Astrocyte of the spinal cord (primary cell): Measurements from ENCODE around the gene MCCC1.

Experiments used
- DNase-seq: peaks from one replicate; pipeline ENCODE4 v3.0.0; 2011; ENCODE audit warnings: low read depth, low spot score
- H3K4me3 ChIP-seq: 2 replicates; pipeline ENCODE4 v1.5.1; 2011; ENCODE audit warnings: low read depth, mild to moderate bottlenecking, low read length, moderate library complexity
- CTCF ChIP-seq: IDR thresholded peaks from 2 replicates; pipeline ENCODE4 v1.5.1; 2012; ENCODE audit warnings: low read depth, mild to moderate bottlenecking, low read length, inconsistent platforms
- in situ Hi-C: cut with HindIII; loops from 2 replicates; pipeline ENCODE4 v1.10.0; 2017; ENCODE audit warnings: low sequenced_read_pairs

The MCCC1 gene

GRCh38 chr3:183131735-183132134 is 32.4 kb upstream of the MCCC1 start:
- DNase-seq, result peak; percentile 49
- no peak for TF ChIP-seq CTCF
- no peak overlapping the region for H3K4me3 ChIP-seq
- in situ Hi-C loops, result no loop called here

- H3K4me3 ChIP-seq, result no peak overlapping the region
- no peak for TF ChIP-seq CTCF
- no peak for DNase-seq
- in situ Hi-C loops, result no loop called here
Measured at GRCh38 chr3:183131186-183131725, 32.0 kb upstream of the MCCC1 start.

- in situ Hi-C loops, result no loop called here
- peak; percentile 16 for DNase-seq
- H3K4me3 ChIP-seq, result no peak overlapping the region
- TF ChIP-seq CTCF, result no peak
Measured at GRCh38 chr3:183129243-183129642, 29.9 kb upstream of the MCCC1 start.

- H3K4me3 ChIP-seq, result no peak overlapping the region
- in situ Hi-C loops, result no loop called here
- TF ChIP-seq CTCF, result no peak
- DNase-seq, result no peak
Measured at GRCh38 chr3:183128709-183129108, 29.4 kb upstream of the MCCC1 start.

- DNase-seq, result peak; percentile 13
- no peak overlapping the region for H3K4me3 ChIP-seq
- in situ Hi-C loops, result no loop called here
- no peak for TF ChIP-seq CTCF
Measured at GRCh38 chr3:183123891-183124290, 24.6 kb upstream of the MCCC1 start.

GRCh38 chr3:183122257-183122932 is 23.1 kb upstream of the MCCC1 start:
- TF ChIP-seq CTCF, result peak; percentile 74
- no peak overlapping the region for H3K4me3 ChIP-seq
- peak; percentile 82 for DNase-seq
- in situ Hi-C loops, result no loop called here
